Stimulated activated CD8-positive, alpha-beta memory T cell treated with anti-CD3 and anti-CD28 coated beads, Interleukin-15, amount 100 ng/mL, for 4 hours (primary cell): ENCODE measurements around the gene PALMD.

Experiments
- DNase-seq, 2 donors: peaks; one replicate each; pipeline ENCODE4 v3.0.0-alpha.2; 2020; ENCODE audit warnings: low read depth in 2 of 2

Gene PALMD

GRCh38 chr1:99696616-99697015 is 50.7 kb downstream of the PALMD start:
- no peak for DNase-seq

- DNase-seq, result no peak
Observed at GRCh38 chr1:99697580-99697979, 51.7 kb downstream of the PALMD start.

- no peak for DNase-seq
Observed at GRCh38 chr1:99700020-99700419, 54.1 kb downstream of the PALMD start.

DNA sequence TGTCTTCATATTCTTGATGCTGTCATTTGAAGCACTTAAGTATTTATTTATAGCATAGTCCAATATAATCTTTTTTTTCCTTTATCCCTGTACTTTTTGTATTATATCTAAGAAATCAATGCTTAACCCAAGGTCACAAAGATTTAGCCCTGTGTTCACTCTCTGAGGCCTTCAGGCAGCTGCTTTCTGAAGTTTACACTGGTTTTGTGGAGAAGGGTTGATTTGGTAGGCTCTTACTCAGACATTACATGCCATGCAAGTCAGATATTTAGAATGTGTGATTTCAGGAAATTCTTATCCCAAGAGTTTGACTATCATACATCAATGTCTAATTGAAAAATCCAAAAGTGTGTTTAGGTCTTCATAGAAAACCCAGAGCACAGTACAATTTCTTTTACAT is 56.3 kb downstream of the PALMD start:
- no peak for DNase-seq

GRCh38 chr1:99704356-99704816 is 58.5 kb downstream of the PALMD start:
- DNase-seq, result no peak

DNA sequence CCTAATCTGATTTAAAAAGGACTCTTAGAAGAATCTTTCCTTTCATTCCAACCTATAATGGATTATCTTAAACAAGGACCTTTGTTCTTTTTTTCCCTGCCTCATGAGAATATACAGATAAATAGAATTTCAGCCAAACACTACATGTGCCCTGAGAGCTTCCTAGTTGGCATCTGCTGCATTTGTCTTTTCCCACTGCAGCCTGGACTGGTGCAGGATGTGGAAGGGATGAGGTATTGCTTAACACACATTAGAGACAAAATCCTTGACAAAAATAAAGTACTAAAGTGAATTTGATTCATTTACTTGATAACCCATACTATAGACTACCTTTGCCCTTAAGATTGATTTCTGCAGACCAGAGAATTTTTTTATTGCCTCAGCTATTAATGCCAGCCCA is 59.5 kb downstream of the PALMD start:
- no peak for DNase-seq

DNA sequence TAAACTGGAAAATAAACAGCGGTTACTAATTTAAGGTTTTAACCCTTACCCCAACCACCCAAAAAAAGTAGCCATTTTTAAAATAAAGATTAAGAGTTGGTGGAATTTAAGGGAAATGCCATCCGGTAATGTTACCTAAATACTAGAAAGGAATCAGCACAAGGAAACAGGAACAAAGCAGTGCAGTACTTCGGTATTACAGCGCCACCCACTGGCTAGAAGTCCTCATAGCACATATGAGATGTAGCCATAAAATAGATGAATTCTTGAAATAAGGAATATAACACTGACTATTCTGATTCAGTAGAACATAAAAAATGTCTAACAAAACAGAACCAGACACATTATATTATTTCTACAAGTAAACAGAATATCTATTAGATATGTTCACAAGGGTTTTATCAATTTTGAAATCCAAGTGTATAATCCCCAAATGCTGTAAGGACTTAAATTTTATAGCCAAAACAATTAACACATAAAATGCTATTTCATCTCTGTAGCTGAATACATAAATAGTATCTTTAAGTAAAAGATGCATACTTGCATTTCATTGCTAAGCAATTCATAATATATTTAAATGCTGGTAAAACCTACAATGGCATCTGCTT is 61.7 kb downstream of the PALMD start:
- no peak for DNase-seq

DNA sequence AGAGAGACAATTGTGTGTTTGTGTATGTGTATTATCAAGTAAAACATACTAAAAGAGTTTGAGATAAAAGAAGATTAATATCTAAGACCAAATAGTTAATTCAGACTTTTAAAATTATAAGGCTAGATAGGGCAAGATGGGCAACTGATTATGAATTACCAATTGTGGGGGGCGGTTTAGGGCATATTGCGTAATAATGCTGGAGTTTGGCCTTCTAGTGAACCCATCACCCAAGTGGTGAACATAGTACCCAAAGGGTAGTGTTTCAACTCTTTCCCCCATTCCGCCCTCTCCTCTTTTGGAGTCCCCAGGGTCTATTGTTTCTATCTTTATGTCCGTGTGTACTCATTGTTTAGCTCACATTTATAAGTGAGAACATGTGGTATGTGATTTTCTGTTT is 65.1 kb downstream of the PALMD start:
- no peak for DNase-seq

DNA sequence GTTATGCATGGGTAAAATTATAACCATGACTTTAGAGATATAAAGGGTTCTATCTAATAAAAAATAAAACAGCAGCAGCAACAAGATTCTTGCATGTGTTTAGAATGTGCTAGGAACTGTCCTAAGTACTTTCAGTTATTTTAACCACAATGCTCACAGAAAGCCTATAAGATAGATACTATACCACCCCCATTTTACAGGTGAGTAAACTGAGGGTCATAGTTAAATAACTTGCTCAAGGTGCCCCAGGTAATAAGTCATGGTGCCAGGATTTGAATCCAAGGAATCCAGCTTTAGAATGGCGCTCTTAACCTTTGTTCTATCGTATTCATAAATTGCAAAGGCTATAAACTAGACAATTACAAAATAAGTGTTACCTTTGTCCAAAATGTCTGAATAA is 67.1 kb downstream of the PALMD start:
- no peak for DNase-seq

DNA sequence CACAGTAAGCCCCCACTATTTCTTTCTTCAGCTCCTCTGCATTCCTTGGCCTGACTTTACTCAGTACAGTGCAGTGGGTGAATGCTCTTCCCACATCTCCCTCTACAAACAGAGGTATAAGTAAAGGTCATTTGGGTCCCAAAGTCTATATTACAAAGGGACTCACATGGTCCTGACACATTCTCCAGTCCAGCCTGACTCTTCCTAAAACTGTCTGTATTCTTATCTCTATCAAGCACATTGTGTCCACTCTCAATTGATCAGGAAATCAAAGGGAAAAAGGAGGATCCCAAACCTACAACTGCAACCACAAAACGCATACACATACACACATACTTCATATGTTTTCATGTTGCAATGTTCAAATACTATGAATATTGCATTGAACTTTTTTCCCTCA is 71.1 kb downstream of the PALMD start:
- DNase-seq, result no peak

DNA sequence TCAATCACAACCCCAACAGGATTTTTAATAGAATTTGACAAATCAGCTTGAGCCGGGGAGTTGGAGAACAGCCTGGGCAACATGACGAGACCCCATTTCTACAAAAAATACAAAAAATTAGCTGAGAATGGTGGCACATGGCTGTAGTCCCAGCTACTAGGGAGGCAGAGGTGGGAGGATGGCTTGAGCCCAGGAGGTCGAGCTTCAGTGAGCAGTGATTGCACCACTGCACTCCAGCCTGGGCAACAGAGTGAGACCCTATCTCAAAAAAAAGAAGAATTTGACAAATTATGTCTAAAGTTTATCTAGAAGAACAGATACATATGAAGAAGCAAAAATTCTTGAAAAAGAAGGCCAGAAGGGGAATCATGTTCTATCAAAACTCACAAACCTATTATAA is 77.3 kb downstream of the PALMD start:
- DNase-seq, result no peak

GRCh38 chr1:99725996-99726395 is 80.1 kb downstream of the PALMD start:
- no peak for DNase-seq

GRCh38 chr1:99726407-99726806 is 80.5 kb downstream of the PALMD start:
- no peak for DNase-seq

GRCh38 chr1:99726818-99727217 is 80.9 kb downstream of the PALMD start:
- DNase-seq, result no peak

GRCh38 chr1:99727575-99728185 is 81.8 kb downstream of the PALMD start:
- no peak for DNase-seq

GRCh38 chr1:99728494-99729235 is 82.8 kb downstream of the PALMD start:
- DNase-seq, result no peak

GRCh38 chr1:99731384-99731783 is 85.5 kb downstream of the PALMD start:
- DNase-seq, result no peak

DNA sequence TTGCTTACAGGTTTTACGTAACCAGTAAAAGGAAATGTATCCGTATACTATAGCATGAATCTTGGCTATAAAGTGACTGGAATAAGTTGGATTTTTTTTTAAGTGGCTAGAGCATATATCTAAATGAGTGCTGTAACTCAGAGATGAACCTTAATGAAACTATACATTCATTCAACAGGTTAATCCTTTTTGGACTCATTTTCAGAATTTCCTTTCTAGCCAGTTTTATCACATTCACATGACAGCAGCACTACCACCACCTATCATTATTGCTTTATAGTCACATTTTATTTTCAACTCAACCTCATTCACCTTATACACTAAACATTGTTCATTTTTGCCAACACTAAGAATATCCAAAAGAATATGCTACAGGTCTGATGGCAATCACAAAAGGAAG is 89.9 kb downstream of the PALMD start:
- DNase-seq, result no peak

GRCh38 chr1:99737016-99737415 is 91.1 kb downstream of the PALMD start:
- no peak for DNase-seq

- DNase-seq, result no peak
Observed at GRCh38 chr1:99738858-99739465, 93.0 kb downstream of the PALMD start.

- DNase-seq, result no peak
Observed at GRCh38 chr1:99740141-99740540, 94.2 kb downstream of the PALMD start.
